NCI-H2227 (cell line): ENCODE measurements around the gene CPLANE1.
"Not testable (repeated sequence)": the region's sequence is repeated elsewhere in the genome, so short reads cannot be mapped to it uniquely, and the experiment has no call there.

Experiments
- DNase-seq: peaks from one replicate; lab custom pipeline; 2025; ENCODE audit not compliant: unreplicated experiment; lab: John Stamatoyannopoulos, UW

CPLANE1 gene

DNA sequence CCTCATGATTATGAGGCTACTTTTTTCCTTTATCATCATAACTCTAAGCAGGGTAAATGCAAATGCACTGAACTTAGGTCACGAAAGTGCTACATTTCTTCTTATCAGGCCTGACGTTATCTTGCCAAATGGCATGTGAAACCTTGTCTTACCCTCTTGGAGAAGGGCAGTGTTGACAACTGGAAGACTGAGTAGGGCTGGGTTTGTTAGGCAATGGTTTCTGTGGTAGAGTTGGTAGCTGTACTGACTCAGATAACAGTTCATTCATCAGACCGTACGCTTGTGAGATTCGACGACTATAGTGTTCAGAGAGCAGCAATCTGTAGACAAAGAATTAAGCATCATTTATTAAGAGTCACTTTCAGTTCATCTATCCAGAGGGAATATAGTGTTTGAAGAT, 127.7 kb downstream of the CPLANE1 start:
- no peak for DNase-seq

DNA sequence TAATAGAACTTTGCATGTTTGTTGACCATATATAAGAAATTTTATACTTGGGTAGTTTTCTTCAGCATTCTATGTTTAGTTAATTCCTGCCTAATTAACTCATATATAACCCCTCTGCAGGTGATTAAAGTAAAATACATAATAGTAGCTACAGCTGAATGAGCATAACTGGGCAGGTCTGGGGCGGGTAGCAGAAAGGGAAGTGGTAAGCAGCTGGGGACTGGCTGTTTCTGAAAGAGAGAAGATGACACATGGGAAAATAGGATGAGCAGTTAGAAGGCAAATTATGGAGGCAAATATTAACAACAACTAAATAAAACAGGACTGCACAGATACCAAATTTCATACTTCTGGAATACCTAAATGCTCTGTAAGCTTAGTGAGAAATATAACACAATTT, 128.1 kb downstream of the CPLANE1 start:
- no peak for DNase-seq

GRCh38 chr5:37120270-37120669, 128.9 kb downstream of the CPLANE1 start:
- no peak for DNase-seq

DNA sequence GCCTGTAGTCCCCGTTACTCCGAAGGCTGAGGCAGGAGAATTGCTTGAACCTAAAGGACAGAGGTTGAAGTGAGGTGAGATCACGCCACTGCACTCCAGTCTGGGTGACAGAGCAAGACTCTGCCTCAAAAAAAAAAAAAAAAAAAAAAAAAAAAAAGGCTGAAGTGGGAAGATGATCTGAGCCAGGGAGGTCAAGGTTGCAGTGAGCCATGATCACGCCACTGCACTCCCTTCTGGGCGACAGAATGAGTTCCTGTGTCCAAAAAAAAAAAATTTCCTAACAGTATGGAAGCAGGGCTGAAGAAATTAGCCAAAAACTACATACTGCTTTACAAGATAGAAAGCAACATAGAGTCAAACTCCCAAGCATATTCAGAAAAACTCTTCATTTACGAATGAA, 132.8 kb downstream of the CPLANE1 start:
- no peak for DNase-seq

GRCh38 chr5:37112383-37112991, 136.7 kb downstream of the CPLANE1 start:
- no peak for DNase-seq

DNA sequence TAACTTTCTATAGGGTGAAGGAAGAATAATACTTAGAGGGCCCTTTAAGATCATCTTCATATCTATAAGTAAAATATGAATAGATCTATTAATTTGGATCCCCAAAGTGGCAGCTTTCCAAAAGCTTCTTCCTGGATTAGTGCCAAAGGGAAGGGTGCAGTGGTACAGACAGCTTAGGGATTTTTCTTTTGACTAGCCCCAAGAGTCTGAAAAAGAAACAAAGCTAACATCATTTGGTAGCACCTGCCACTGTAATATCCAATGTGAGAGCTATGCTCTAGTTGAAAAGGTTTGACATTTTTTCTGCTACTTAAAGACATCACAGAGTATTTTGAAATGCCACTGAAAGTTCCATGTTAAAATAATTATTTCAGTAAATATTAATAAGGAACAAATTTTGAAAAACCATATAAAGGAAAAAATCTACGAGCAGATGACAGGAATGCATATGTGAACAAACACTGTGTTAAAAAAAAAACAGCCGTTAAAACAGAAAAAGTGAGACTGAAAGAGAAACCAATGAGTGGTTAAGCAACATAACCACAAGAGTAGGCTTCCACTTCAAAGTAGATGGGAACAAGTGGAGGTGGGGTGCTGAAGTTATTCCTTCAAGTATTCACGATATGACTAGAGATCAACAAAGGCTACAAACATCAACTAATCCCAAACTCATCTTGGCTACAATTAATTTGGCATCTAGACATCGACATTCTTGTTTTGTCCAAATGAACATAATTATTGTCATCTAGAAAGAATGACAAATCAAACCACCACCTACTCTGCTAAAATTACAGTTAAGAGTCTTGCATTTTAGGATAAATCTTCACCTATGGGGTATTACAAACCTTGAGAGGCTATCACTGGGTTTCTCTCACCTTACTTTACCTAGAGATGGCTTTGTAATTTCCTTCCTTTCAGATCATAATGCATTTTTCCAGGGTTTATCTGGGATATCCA, 137.5 kb downstream of the CPLANE1 start:
- no peak for DNase-seq

GRCh38 chr5:37110135-37110534, 139.0 kb downstream of the CPLANE1 start:
- DNase-seq: no peak

GRCh38 chr5:37109338-37109737, 139.8 kb downstream of the CPLANE1 start:
- no peak for DNase-seq

DNA sequence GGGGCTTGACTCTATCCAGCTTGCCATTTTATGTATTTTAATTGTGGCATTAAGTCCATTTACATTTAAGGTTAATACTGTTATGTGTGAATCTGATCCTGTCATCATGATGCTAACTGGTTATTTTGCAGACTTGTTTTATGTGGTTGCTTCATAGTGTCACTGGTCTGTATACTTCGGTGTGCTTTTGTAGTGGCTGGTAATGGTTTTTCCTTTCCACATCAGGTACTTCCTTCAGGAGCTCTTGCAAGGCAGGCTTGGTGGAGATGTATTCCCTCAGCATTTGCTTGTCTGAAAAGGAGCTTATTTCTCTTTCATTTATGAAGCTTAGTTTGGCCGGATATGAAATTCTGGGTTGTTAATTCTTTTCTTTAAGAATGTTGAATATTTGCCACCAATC, 145.9 kb downstream of the CPLANE1 start:
- DNase-seq: no peak

GRCh38 chr5:37099267-37099666, 149.9 kb downstream of the CPLANE1 start:
- DNase-seq: not testable (repeated sequence)

- DNase-seq: not testable (repeated sequence)
Observed at GRCh38 chr5:37093795-37094194, 155.4 kb downstream of the CPLANE1 start.

GRCh38 chr5:37090781-37091180, 158.4 kb downstream of the CPLANE1 start:
- DNase-seq: no peak

- DNase-seq: no peak
Observed at GRCh38 chr5:37090123-37090726, 159.0 kb downstream of the CPLANE1 start.

GRCh38 chr5:37088009-37088408, 161.2 kb downstream of the CPLANE1 start:
- DNase-seq: no peak

- no peak for DNase-seq
Observed at GRCh38 chr5:37086466-37087173, 162.6 kb downstream of the CPLANE1 start.

DNA sequence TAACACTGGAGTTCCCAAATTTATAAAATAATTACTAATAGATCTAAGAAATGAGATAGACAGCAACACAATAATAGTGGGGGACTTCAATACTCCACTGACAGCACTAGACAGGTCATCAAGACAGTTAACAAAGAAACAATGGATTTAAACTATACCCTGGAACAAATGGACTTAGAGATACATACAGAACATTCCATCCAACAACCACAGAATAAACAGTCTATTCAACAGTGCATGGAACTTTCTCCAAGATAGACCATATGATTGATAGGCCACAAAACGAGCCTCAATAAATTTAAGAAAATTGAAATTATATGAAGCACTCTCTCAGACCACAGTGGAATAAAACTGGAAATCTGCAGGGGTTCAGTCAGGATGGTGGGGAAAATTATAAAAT, 163.2 kb downstream of the CPLANE1 start:
- not testable (repeated sequence) for DNase-seq

GRCh38 chr5:37082977-37083376, 166.2 kb downstream of the CPLANE1 start:
- not testable (repeated sequence) for DNase-seq

- DNase-seq: no peak
Observed at GRCh38 chr5:37080697-37081096, 168.5 kb downstream of the CPLANE1 start.

- DNase-seq: no peak
Observed at GRCh38 chr5:37077146-37077545, 172.0 kb downstream of the CPLANE1 start.

GRCh38 chr5:37075399-37075950, 173.7 kb downstream of the CPLANE1 start:
- no peak for DNase-seq
